ENCODE data around the gene THADA.
"Not testable (repeated sequence)": the region's sequence is repeated elsewhere in the genome, so short reads cannot be mapped to it uniquely, and the experiment has no call there.

THADA gene

GRCh38 chr2:43540021-43540779 is 55.6 kb downstream of the THADA start:
- DNase-seq: no peak

GRCh38 chr2:43539436-43539835 is 56.4 kb downstream of the THADA start:
- DNase-seq: no peak

GRCh38 chr2:43538034-43538670 is 57.7 kb downstream of the THADA start:
- DNase-seq: no peak

- no peak for DNase-seq
These were observed 58.7 kb downstream of the THADA start for GRCh38 chr2:43537137-43537536.

- DNase-seq: no peak
These were observed 61.3 kb downstream of the THADA start for GRCh38 chr2:43534569-43534968.

- DNase-seq: not testable (repeated sequence)
These were observed 63.3 kb downstream of the THADA start for GRCh38 chr2:43532572-43532971.

GRCh38 chr2:43531251-43531650 is 64.6 kb downstream of the THADA start:
- no peak for DNase-seq

- no peak for DNase-seq
These were observed 68.8 kb downstream of the THADA start for GRCh38 chr2:43526994-43527393.

- DNase-seq: no peak
These were observed 70.3 kb downstream of the THADA start for GRCh38 chr2:43525506-43525905.

GRCh38 chr2:43524177-43524965 is 71.5 kb downstream of the THADA start:
- DNase-seq: no peak

- no peak for DNase-seq
These were observed 73.7 kb downstream of the THADA start for GRCh38 chr2:43522177-43522576.

- DNase-seq: no peak
These were observed 74.3 kb downstream of the THADA start for GRCh38 chr2:43521568-43521967.

GRCh38 chr2:43520919-43521318 is 74.9 kb downstream of the THADA start:
- DNase-seq: no peak

GRCh38 chr2:43519643-43520221 is 76.1 kb downstream of the THADA start:
- no peak for DNase-seq

- no peak for DNase-seq
These were observed 77.1 kb downstream of the THADA start for GRCh38 chr2:43518718-43519117.

- no peak for DNase-seq
These were observed 77.7 kb downstream of the THADA start for GRCh38 chr2:43518181-43518580.

- no peak for DNase-seq
These were observed 79.9 kb downstream of the THADA start for GRCh38 chr2:43515807-43516497.

GRCh38 chr2:43515248-43515647 is 80.6 kb downstream of the THADA start:
- no peak for DNase-seq

GRCh38 chr2:43513796-43514195 is 82.0 kb downstream of the THADA start:
- no peak for DNase-seq

GRCh38 chr2:43513216-43513615 is 82.6 kb downstream of the THADA start:
- no peak for DNase-seq

- no peak for DNase-seq
These were observed 84.6 kb downstream of the THADA start for GRCh38 chr2:43511199-43511598.

- DNase-seq: no peak
These were observed 86.0 kb downstream of the THADA start for GRCh38 chr2:43509886-43510285.

GRCh38 chr2:43508209-43508608 is 87.6 kb downstream of the THADA start:
- no peak for DNase-seq

Data from 8988T (cell line).